Measurements from ENCODE around the gene AP3D1.

DNA sequence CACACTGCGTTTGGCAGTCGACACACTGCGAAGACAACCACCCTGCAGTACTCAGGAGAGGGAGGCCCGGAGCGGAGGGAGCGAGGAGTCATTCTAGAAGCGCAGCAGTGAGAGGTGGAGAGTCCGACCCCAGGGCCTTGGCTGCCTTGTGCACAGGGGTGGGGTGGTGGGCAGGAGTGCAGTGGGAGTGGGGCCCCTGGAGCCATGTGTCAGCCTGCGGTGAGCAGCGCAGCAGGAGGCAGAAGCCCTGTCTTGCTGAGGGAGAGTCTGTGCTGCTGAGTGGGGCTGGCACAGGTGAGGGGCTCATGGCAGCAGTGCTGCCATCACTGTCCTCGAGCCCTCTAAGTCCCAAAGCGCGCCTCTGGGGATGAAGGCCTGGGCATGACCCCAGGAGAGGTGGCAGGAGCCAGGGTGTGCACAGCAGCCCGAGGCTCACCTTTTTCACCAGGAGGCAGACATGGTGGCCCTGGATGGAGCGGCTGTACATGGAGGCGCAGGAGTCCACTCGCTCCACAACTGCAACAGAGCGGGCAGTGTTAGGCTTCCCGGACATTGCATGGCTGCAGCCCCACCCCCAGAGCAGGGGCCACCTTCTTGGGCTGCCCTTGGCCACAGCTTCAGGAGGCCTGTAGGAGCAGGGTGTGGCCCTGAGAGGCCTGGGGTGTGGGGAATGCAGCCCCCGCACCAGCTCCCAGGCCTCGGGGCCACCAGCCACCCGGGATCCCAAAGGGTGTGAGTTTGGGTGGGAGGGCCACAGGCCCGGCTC lies 42.9 kb downstream of the AP3D1 start:
- TF ChIP-seq CTCF (conservative IDR thresholded peaks at IDR 0.05; ENCODE audit: low read length) = no peak
- TF ChIP-seq EZH2phosphoT487 (IDR thresholded peaks at IDR 0.05; ENCODE audit: borderline replicate concordance, low read depth, low read length) = no peak

All from OCI-LY7 (cell line).